OCI-LY1 (cell line): ENCODE measurements around the gene PTTG1.

ENCODE experiments used
- H2AFZ ChIP-seq: fragments of 200-600 bp; sonication (generic), shearing (Covaris generic); 2 replicates; pipeline ENCODE4 v1.6.0; 2014; ENCODE audit warnings: antibody characterized with exemption, mild to moderate bottlenecking, low read length
- H3F3A ChIP-seq: fragments of 200-600 bp; sonication (generic), shearing (Covaris generic); 2 replicates; pipeline ENCODE4 v1.6.0; 2014; ENCODE audit warnings: mild to moderate bottlenecking, antibody characterized with exemption, low read length, moderate library complexity; ENCODE audit not compliant: insufficient read depth
- H3K27ac ChIP-seq: fragments of 200-600 bp; sonication (generic); 2 replicates; pipeline ENCODE4 v1.5.1; 2014; ENCODE audit warnings: low read length, mixed run types, mild to moderate bottlenecking, low read depth; ENCODE audit not compliant: poor library complexity, severe bottlenecking
- H3K27me3 ChIP-seq: fragments of 200-600 bp; sonication (generic); 2 replicates; pipeline ENCODE4 v1.6.0; 2014; ENCODE audit warnings: antibody characterized with exemption, mild to moderate bottlenecking, low read length, moderate library complexity; ENCODE audit not compliant: insufficient read depth
- H3K36me3 ChIP-seq: fragments of 200-600 bp; sonication (generic); 2 replicates; pipeline ENCODE4 v1.6.1; 2014; ENCODE audit warnings: mild to moderate bottlenecking, antibody characterized with exemption, low read length, moderate library complexity, mixed read lengths; ENCODE audit not compliant: insufficient read depth
- H3K4me1 ChIP-seq: fragments of 200-600 bp; sonication (generic); 2 replicates; pipeline ENCODE4 v1.5.1; 2014; ENCODE audit warnings: mild to moderate bottlenecking, low read length, moderate library complexity; ENCODE audit not compliant: insufficient read depth, severe bottlenecking
- H3K4me2 ChIP-seq: fragments of 200-600 bp; sonication (generic), shearing (Covaris generic); 2 replicates; pipeline ENCODE4 v1.6.1; 2014; ENCODE audit warnings: low read length
- H3K4me3 ChIP-seq: fragments of 200-600 bp; sonication (generic); 2 replicates; pipeline ENCODE4 v1.5.1; 2014; ENCODE audit warnings: low read length, low read depth, mild to moderate bottlenecking, mixed read lengths; ENCODE audit not compliant: poor library complexity, severe bottlenecking
- H3K79me2 ChIP-seq: fragments of 200-600 bp; shearing (Covaris generic); 2 replicates; pipeline ENCODE4 v1.6.1; 2016; ENCODE audit warnings: mixed run types, low read length, mixed read lengths; ENCODE audit not compliant: insufficient read depth
- H3K9ac ChIP-seq: fragments of 200-600 bp; sonication (generic), shearing (Covaris generic); 2 replicates; pipeline ENCODE4 v1.6.1; 2014; ENCODE audit warnings: mild to moderate bottlenecking, low read length, mixed read lengths
- H3K9me2 ChIP-seq: fragments of 200-600 bp; sonication (generic), shearing (Covaris generic); 2 replicates; pipeline ENCODE4 v1.6.1; 2014; ENCODE audit warnings: low read depth, mild to moderate bottlenecking, low read length, mixed read lengths
- H3K9me3 ChIP-seq: fragments of 200-600 bp; shearing (Covaris generic); 2 replicates; pipeline ENCODE4 v1.6.1; 2014; ENCODE audit warnings: low read length, mixed read lengths
- H4K20me1 ChIP-seq: fragments of 200-600 bp; sonication (generic), shearing (Covaris generic); 2 replicates; pipeline ENCODE4 v1.6.0; 2016; ENCODE audit warnings: mild to moderate bottlenecking, low read length; ENCODE audit not compliant: insufficient read depth
- EZH2 ChIP-seq: fragments of 200-600 bp; sonication (generic), shearing (Covaris generic); IDR thresholded peaks from 2 replicates; pipeline ENCODE4 v1.8.0; 2017; ENCODE audit warnings: borderline replicate concordance, mixed run types, mild to moderate bottlenecking, antibody characterized with exemption, low read length, moderate library complexity, mixed read lengths
- TF ChIP-seq, protein P1 (sequence below): fragments of 200-600 bp; sonication (generic), shearing (Covaris generic); IDR thresholded peaks from 2 replicates; pipeline ENCODE4 v1.5.1; 2017; ENCODE audit warnings: mild to moderate bottlenecking, antibody characterized with exemption, low read length, moderate library complexity, mixed read lengths

The PTTG1 gene

DNA sequence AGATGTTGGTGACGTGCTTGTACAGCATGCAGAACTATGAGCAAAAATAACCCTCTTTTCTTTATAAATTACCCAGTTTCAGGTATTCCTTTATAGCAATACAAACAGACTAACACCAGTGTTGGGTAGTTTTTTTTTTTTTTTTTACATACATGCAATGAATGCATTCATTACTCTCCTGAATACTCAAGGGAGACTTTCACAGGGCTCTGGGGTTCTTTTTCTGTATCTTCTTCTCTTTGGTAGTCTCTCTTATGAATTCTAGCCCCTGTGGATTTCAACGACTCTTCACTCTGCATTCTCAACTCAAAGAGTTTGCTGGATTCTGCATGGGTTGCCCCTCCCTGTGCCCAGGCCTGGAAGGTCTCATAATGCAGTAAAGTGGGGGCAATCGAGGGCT, 27.8 kb downstream of the PTTG1 start:
- TF ChIP-seq EZH2 = no peak
- TF ChIP-seq, protein P1, sequence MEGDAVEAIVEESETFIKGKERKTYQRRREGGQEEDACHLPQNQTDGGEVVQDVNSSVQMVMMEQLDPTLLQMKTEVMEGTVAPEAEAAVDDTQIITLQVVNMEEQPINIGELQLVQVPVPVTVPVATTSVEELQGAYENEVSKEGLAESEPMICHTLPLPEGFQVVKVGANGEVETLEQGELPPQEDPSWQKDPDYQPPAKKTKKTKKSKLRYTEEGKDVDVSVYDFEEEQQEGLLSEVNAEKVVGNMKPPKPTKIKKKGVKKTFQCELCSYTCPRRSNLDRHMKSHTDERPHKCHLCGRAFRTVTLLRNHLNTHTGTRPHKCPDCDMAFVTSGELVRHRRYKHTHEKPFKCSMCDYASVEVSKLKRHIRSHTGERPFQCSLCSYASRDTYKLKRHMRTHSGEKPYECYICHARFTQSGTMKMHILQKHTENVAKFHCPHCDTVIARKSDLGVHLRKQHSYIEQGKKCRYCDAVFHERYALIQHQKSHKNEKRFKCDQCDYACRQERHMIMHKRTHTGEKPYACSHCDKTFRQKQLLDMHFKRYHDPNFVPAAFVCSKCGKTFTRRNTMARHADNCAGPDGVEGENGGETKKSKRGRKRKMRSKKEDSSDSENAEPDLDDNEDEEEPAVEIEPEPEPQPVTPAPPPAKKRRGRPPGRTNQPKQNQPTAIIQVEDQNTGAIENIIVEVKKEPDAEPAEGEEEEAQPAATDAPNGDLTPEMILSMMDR = no peak
- peaks cover 5% of the 10 kb centered on the region; the same call in 1 of the 2 replicates for H3K9me3 ChIP-seq
- no peaks in the 10 kb centered on the region for H3K9me2 ChIP-seq
- no peaks in the 10 kb centered on the region; the same call in 1 of the 2 replicates for H3K27me3 ChIP-seq
- no peaks in the 10 kb centered on the region for H3F3A ChIP-seq
- no peak overlapping the region for H3K4me3 ChIP-seq
- H2AFZ ChIP-seq = no peak overlapping the region
- no peaks in the 10 kb centered on the region for H3K79me2 ChIP-seq
- no peaks in the 10 kb centered on the region for H3K4me1 ChIP-seq
- H3K4me2 ChIP-seq = no peak overlapping the region
- H4K20me1 ChIP-seq = no peaks in the 10 kb centered on the region
- no peak overlapping the region for H3K27ac ChIP-seq
- no peaks in the 10 kb centered on the region; the same call in 1 of the 2 replicates for H3K36me3 ChIP-seq
- H3K9ac ChIP-seq = no peak overlapping the region

- TF ChIP-seq, protein P1 = no peak
- no peak for TF ChIP-seq EZH2
- H3K27ac ChIP-seq = no peak overlapping the region
- H4K20me1 ChIP-seq = no peaks in the 10 kb centered on the region
- no peak overlapping the region for H3K9ac ChIP-seq
- no peaks in the 10 kb centered on the region; the same call in 1 of the 2 replicates for H3K27me3 ChIP-seq
- H3K79me2 ChIP-seq = no peaks in the 10 kb centered on the region
- no peaks in the 10 kb centered on the region for H3K4me1 ChIP-seq
- H2AFZ ChIP-seq = no peak overlapping the region
- no peak overlapping the region for H3K4me2 ChIP-seq
- no peaks in the 10 kb centered on the region for H3K9me2 ChIP-seq
- H3K4me3 ChIP-seq = no peak overlapping the region
- peaks cover 5% of the 10 kb centered on the region; the same call in 1 of the 2 replicates for H3K9me3 ChIP-seq
- no peaks in the 10 kb centered on the region; the same call in 1 of the 2 replicates for H3K36me3 ChIP-seq
- H3F3A ChIP-seq = no peaks in the 10 kb centered on the region
Observed at GRCh38 chr5:160450164-160450932, 28.7 kb downstream of the PTTG1 start.

DNA sequence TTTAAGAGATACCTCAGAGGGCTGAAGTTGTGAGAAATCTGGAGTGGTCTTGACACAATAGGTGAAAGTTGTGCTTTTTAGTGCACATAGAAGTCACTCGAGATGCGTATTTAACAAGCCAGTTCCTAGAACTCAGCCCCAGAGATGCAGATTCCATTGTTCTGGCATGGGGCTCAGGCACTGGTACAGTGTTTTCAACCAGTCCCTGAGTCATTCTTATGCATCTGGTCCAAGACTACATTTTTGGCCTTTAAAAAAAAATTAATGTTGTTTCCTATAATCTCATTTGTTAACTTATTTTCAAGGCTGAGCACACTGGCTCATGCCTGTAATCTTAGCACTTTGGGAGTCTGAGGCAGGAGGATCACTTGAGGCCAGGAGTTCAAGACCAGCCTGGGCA, 29.6 kb downstream of the PTTG1 start:
- H3F3A ChIP-seq = no peaks in the 10 kb centered on the region
- H3K9me3 ChIP-seq = peaks cover 5% of the 10 kb centered on the region; the same call in 1 of the 2 replicates
- no peak for TF ChIP-seq EZH2
- TF ChIP-seq, protein P1 = no peak
- H4K20me1 ChIP-seq = no peaks in the 10 kb centered on the region
- no peak overlapping the region for H3K9ac ChIP-seq
- no peak overlapping the region for H3K27ac ChIP-seq
- H3K4me3 ChIP-seq = no peak overlapping the region
- H3K4me1 ChIP-seq = no peaks in the 10 kb centered on the region
- no peaks in the 10 kb centered on the region for H3K79me2 ChIP-seq
- H3K4me2 ChIP-seq = no peak overlapping the region
- no peaks in the 10 kb centered on the region for H3K9me2 ChIP-seq
- no peak overlapping the region for H2AFZ ChIP-seq
- H3K36me3 ChIP-seq = no peaks in the 10 kb centered on the region; the same call in 1 of the 2 replicates
- no peaks in the 10 kb centered on the region; the same call in 1 of the 2 replicates for H3K27me3 ChIP-seq
